ENCODE data around the gene ASB15.

The ASB15 gene

DNA sequence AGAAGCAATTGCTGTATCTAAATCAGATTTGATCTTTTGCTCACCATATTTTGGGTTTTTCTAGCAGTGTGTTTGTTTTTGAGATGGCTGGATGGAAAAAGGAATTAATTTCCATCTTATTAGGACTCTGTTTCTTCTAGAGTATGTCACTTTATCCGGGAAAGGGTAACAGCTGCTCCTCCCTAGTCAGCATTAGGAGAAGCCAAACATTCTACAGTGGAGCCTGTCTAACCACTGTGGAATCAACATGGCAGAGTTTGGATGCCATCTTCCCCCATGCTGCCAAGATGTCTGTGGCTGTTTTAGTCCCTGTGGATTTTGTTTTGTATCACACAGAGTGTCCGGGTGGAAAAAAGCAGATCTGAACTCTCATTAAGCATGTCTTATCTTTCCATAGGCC is 38.0 kb downstream of the ASB15 start:
- no peak for DNase-seq

DNA sequence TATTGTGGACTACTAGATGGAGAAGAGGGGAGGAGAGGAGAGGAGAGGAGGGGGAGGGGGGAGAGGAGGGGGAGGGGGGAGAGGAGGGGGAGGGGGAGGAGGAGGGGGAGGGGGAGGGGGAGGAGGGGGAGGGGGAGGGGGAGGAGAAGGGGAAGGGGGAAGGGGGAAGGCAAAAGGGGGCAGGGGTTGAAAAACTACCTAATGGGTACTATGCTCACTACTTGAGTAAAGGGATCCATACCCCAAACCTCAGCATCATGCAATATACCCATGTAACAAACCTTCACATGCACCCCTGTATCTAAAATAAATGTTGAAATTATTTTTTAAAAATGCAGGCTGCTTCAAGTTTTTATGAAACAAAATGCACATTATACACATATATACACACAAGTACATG is 39.0 kb downstream of the ASB15 start:
- DNase-seq, result no peak

DNA sequence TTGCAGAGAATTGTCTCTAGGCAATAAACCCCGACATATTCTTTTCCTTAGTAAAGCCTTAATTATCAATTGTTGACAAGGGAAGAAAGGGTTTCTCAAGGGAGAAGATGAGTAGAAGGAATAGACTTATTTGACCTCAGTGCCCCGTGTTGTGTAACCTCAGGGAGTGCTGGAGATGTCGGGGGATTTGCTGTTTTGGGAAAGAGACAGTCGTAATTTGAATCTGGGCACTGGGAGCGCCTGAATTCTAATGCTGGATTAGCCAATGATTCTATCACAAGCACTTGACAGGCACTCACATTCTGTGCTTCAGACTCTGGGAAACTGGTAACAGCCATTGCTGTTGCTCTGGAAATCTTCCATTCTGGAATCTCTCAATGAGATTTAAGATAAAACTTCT is 40.3 kb downstream of the ASB15 start:
- DNase-seq, result no peak

DNA sequence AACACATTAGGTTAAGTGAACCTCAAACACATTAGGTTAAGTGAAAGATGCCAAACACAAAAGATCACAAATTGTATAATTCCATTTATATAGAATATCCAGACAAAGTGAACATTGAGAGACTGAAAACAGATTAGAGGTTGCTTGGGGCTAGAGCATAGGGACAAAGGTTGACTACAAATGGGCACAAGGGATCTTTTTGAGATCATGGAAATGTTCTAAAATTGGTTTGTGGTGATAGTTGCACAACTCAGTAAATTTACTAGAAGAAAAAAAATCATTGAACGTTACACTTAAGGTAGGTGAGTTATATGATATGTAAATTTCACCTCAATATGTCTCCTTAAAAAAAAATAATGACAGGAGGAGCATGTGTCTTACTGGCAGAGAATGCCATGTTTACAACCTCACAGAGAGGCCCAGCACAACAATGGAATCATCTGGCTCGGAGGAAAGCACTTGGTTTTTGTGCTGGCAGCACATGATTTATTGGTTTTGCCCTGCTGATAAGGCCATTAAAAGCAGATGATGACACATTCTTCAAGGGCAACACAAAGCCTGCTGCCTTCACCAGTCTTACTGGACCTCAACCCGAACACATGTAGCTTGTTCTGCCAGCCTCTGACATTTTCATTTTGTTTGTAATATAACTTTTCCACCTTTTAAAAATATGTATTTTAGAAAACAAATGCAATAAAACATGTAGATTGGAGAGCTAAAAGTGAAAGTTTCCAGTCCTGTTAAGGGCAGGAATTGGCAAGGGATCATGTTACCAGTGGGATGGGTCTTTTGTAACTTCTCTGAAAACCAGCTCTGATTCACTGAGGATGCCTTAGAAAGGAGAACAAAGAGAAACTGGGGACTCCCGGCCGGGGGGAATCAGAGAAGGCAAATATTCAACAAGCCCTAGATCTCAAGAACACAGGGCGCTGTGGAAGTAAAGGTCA is 42.1 kb downstream of the ASB15 start:
- DNase-seq, result no peak

DNA sequence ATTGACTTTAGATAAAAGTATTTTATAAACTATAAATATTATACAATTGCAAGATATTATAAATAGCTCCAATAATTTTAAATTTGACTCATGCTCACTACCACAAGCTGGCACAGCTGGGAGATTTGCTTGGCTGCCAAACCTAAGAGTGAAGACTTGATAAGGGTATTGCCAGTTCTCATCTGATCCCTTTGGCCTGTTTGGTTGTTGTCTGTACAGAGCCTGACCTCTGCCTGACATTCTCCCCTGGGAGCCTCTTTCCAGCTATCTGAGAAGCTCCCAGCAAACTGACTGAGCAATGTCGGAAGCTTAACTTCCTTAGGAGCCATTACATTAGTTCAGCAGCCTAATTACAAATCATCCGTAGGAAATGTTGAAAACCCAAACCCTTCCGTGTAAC is 43.9 kb downstream of the ASB15 start:
- DNase-seq, result no peak

GRCh38 chr7:123647106-123647730 is 45.6 kb downstream of the ASB15 start:
- no peak for DNase-seq

GRCh38 chr7:123649964-123650363 is 48.3 kb downstream of the ASB15 start:
- DNase-seq, result no peak

DNA sequence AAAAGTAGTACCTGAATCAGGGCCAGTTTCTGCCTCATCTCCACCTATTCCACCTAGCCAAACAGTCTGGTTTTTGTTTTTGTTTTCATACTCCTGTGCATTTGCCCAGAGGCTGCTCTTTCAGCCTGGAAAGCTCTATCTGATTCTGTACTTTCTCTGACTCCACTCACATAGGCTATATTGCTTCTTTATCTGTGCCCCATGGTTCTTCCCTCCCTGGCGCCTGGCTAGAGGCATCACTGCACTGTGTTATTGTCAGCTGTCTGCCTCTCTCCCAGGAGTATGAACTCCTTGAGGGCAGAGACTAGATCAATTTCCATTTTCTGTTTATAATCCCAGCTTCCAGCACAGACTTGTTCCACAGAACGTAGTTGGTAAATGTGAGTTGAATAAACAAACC is 49.0 kb downstream of the ASB15 start:
- DNase-seq, result no peak

- DNase-seq, result no peak
Observed at GRCh38 chr7:123652406-123652805, 50.8 kb downstream of the ASB15 start.

GRCh38 chr7:123653162-123653561 is 51.5 kb downstream of the ASB15 start:
- DNase-seq, result no peak

DNA sequence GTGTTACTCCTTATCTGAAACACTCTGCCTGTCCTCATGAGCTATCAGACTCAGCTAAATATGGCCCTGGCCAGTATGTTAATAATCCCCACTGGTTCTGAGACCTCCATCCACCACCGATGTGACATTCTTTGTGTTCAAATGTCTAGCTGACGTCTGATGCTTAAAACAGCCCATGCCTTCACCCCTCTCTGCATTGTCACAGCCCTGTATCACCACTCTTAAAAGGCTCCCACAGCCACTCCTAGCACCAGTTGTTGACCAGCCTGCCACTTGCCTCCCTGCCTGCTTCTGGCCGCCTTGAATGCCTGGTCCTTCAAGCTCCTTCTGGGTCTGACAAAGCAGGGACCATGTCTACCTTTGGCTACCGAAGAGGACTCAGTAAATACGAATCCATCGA is 54.0 kb downstream of the ASB15 start, which contains the start of gene LMOD2:
Gene LMOD2 (plus strand): TSS at position 253 of the 400 bp plus-strand sequence. CDS start 98 bp downstream, at position 351.
- DNase-seq, result no peak

- DNase-seq, result no peak
Observed at GRCh38 chr7:123656544-123657303, 55.1 kb downstream of the ASB15 start.

GRCh38 chr7:123657304-123657685 is 55.7 kb downstream of the ASB15 start:
- DNase-seq, result no peak

DNA sequence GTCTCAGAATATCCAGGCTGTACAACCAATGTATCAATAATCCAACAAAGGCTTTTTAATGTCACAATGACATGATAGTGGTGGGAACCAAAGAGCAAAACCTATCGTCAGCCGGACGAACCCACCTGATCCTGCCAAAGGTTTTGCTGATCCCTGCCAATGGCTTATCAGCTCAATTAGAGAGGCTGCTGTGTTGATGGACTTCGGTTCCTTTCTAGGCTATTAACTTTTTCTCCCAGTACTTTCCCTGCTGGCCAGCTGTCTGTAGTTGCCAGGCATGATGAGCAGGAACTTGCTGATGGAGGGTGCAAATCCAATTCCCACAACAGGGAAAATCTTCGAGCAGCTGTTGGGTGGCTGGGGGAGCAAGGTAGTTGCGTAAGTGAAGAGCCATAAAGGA is 56.4 kb downstream of the ASB15 start:
- DNase-seq, result no peak

- no peak for DNase-seq
Observed at GRCh38 chr7:123660514-123661354, 59.1 kb downstream of the ASB15 start.

GRCh38 chr7:123661765-123662164 is 60.1 kb downstream of the ASB15 start:
- no peak for DNase-seq

DNA sequence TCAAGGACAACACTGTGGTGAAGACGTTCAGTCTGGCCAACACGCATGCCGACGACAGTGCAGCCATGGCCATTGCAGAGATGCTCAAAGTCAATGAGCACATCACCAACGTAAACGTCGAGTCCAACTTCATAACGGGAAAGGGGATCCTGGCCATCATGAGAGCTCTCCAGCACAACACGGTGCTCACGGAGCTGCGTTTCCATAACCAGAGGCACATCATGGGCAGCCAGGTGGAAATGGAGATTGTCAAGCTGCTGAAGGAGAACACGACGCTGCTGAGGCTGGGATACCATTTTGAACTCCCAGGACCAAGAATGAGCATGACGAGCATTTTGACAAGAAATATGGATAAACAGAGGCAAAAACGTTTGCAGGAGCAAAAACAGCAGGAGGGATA is 60.7 kb downstream of the ASB15 start:
- no peak for DNase-seq

DNA sequence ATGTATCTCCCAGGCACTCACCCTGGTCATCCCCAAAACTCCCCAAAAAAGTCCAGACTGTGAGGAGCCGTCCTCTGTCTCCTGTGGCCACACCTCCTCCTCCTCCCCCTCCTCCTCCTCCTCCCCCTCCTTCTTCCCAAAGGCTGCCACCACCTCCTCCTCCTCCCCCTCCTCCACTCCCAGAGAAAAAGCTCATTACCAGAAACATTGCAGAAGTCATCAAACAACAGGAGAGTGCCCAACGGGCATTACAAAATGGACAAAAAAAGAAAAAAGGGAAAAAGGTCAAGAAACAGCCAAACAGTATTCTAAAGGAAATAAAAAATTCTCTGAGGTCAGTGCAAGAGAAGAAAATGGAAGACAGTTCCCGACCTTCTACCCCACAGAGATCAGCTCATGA is 61.1 kb downstream of the ASB15 start:
- no peak for DNase-seq

- no peak for DNase-seq
Observed at GRCh38 chr7:123663200-123663599, 61.6 kb downstream of the ASB15 start.

- no peak for DNase-seq
Observed at GRCh38 chr7:123665157-123665556, 63.5 kb downstream of the ASB15 start.

- no peak for DNase-seq
Observed at GRCh38 chr7:123665896-123666295, 64.3 kb downstream of the ASB15 start.

- no peak for DNase-seq
Observed at GRCh38 chr7:123666492-123666891, 64.9 kb downstream of the ASB15 start.

DNA sequence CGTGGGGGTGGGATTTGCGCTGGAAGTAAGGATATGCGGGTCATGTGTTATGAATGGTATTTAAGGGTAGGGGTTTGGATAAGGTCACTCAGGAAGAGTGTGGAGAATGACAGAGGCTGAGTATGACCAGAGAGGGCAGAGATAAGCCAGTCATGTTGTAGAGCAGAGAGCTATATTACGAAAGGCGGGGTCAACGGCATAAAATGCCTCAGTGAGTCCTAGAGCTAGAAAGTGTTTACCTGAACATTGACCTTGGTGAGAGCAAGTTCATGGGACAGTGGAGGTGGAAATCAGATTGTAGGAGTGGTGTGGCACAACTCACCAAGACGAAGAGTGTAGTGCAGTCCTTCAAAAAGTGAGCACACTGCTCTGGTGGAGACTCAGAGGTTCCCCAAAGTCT is 67.9 kb downstream of the ASB15 start:
- no peak for DNase-seq

Data from CD4-positive, alpha-beta T cell treated with Interleukin-17A for 1 hour (primary cell).